Measurements from ENCODE around the gene NAPSA. TPM values are rescaled to one million over a fixed set of nuclear protein-coding genes. Genes with fewer than 3 reads are reported as not detected.

Gene NAPSA
- total and polyA plus RNA-seq, 2 donors (not counting 3 experiments of a cell fraction or from before 2014, with no cell fraction given), result 0.19 TPM; not detected in 1

GRCh38 chr19:50377517-50377916 lies 12.1 kb upstream of the NAPSA start:
- Histone ChIP-seq H3K4me2 (ENCODE audit: insufficient read depth, low read length) (no peak overlapping the region), H2AFZ (ENCODE audit: low read depth, low read length) (no peak overlapping the region), H3K27ac (ENCODE audit: insufficient read depth, low read depth, low read length) (no peak overlapping the region), H3K9ac (replicated peaks; ENCODE audit: extremely low read depth, insufficient read depth, low read length) (no peak overlapping the region), H3K9me3 (replicated peaks; ENCODE audit: control insufficient read depth, insufficient read depth, low read length) (no peaks in the 10 kb centered on the region), H3K36me3 (ENCODE audit: control insufficient read depth in 2 of 2, extremely low read depth in 1 of 2, insufficient read depth in 2 of 2, low read length in 2 of 2) (peaks cover 6 to 34% of the 10 kb centered on the region in 2 experiments), H3K27me3 (ENCODE audit: control insufficient read depth in 2 of 2, insufficient read depth in 2 of 2, low read length in 2 of 2) (no peaks in the 10 kb centered on the region), H3K79me2 (ENCODE audit: control insufficient read depth, insufficient read depth, low read length) (peaks cover 1% of the 10 kb centered on the region), H3K9me1 (replicated peaks; ENCODE audit: control insufficient read depth, extremely low read depth, insufficient read depth, low read length) (no peaks in the 10 kb centered on the region), H4K20me1 (replicated peaks; ENCODE audit: control insufficient read depth, extremely low read depth, insufficient read depth, low read length) (no peaks in the 10 kb centered on the region), H3K4me3 (replicated peaks in 1 of 3; ENCODE audit: insufficient read depth in 1 of 3, low read depth in 1 of 3, low read length in 3 of 3) (no peak overlapping the region), H3K4me1 (ENCODE audit: control insufficient read depth, extremely low read depth, insufficient read depth, low read length) (peaks cover 13% of the 10 kb centered on the region)
- DNase-seq (ENCODE audit: low read depth, low spot score) (no peak), FAIRE-seq (no peak)
- BruUV-seq (replicated peaks), result TSS peak; percentile 34
- CTCF ChIA-PET, result interaction anchor here (0.8 kb wide), 1 partner anchor 9 kb away, joined by 3 read pairs; no protein-coding TSS in a partner anchor
- POLR2A ChIA-PET, result no interaction called here
- dilution Hi-C loops (cut with MboI; ENCODE audit: extremely low pct_ligation_motif_present, low sequenced_read_pairs) (no loop called here), intact Hi-C loops (cut with micrococcal nuclease) (loop anchor here (2.0 kb wide), 3 partner anchors 53 to 347 kb away; partner anchors contain the start of gene JOSD2)
- TF ChIP-seq, protein P1, sequence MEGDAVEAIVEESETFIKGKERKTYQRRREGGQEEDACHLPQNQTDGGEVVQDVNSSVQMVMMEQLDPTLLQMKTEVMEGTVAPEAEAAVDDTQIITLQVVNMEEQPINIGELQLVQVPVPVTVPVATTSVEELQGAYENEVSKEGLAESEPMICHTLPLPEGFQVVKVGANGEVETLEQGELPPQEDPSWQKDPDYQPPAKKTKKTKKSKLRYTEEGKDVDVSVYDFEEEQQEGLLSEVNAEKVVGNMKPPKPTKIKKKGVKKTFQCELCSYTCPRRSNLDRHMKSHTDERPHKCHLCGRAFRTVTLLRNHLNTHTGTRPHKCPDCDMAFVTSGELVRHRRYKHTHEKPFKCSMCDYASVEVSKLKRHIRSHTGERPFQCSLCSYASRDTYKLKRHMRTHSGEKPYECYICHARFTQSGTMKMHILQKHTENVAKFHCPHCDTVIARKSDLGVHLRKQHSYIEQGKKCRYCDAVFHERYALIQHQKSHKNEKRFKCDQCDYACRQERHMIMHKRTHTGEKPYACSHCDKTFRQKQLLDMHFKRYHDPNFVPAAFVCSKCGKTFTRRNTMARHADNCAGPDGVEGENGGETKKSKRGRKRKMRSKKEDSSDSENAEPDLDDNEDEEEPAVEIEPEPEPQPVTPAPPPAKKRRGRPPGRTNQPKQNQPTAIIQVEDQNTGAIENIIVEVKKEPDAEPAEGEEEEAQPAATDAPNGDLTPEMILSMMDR (IDR thresholded peaks at IDR 0.05; ENCODE audit: extremely low read depth in 1 of 2, insufficient read depth in 1 of 2, low read depth in 1 of 2, low read length in 2 of 2), result no peak
- TF ChIP-seq GATA2 (IDR thresholded peaks at IDR 0.05; ENCODE audit: insufficient read depth, insufficient read length, low read depth, low read length) (no peak), POLR2A (IDR thresholded peaks at IDR 0.05; ENCODE audit: low read depth, low read length) (no peak), EZH2 (IDR thresholded peaks at IDR 0.05; ENCODE audit: borderline replicate concordance, low read depth, low read length, severe bottlenecking) (no peak), POLR2AphosphoS5 (IDR thresholded peaks at IDR 0.05; ENCODE audit: insufficient read depth, low read depth, low read length) (no peak), FOS (IDR thresholded peaks at IDR 0.05; ENCODE audit: borderline replicate concordance, insufficient read depth, low read length) (no peak), JUN (IDR thresholded peaks at IDR 0.05; ENCODE audit: borderline replicate concordance, insufficient read depth, insufficient read length, low read depth) (no peak), MYC (IDR thresholded peaks at IDR 0.05; ENCODE audit: low read depth, low read length) (no peak)
- TF ChIP-seq, protein P2, sequence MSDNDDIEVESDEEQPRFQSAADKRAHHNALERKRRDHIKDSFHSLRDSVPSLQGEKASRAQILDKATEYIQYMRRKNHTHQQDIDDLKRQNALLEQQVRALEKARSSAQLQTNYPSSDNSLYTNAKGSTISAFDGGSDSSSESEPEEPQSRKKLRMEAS (IDR thresholded peaks at IDR 0.05; ENCODE audit: insufficient read depth, insufficient read length), result no peak

Data from endothelial cell of umbilical vein (primary cell).